ENCODE data around the gene VASP. TPM values are rescaled to one million over a fixed set of nuclear protein-coding genes. Genes with fewer than 3 reads are reported as not detected.

The VASP gene
- total and polyA plus RNA-seq, 9 of the 15 experiments (the other 6 are each of a cell fraction or from before 2014, with no cell fraction given): 16.7 to 261 (median 112) TPM

- peak; percentile 57 to 85; a peak in 2 of 4 replicates for TF ChIP-seq FOXK2 (conservative IDR thresholded peaks at IDR 0.05 in 1 of 2, IDR thresholded peaks at IDR 0.05 in 1 of 2; ENCODE audit: low read depth in 2 of 2)
- no peak for TF ChIP-seq ZNF583 (CRISPR knock-in tag; IDR thresholded peaks at IDR 0.05)
- no peak for TF ChIP-seq ETS2 (tag; IDR thresholded peaks at IDR 0.05; ENCODE audit: borderline replicate concordance, poor library complexity, severe bottlenecking)
- TF ChIP-seq TFAP4 (CRISPR knock-in tag; IDR thresholded peaks at IDR 0.05; ENCODE audit: borderline replicate concordance): peak; percentile 69
- no peak for TF ChIP-seq ZNF174 (CRISPR knock-in tag; IDR thresholded peaks at IDR 0.05)
- TF ChIP-seq MEF2D (tag; conservative IDR thresholded peaks at IDR 0.05; ENCODE audit: low read depth): peak; percentile 67
- TF ChIP-seq ZMIZ1 (IDR thresholded peaks at IDR 0.05; ENCODE audit: low read depth in 2 of 2, low read length in 2 of 2): peak; percentile 38 to 84; a peak in 3 of 4 replicates
- TF ChIP-seq EGR1 (conservative IDR thresholded peaks at IDR 0.05): peak; percentile 76
- no peak for TF ChIP-seq ZNF445 (CRISPR knock-in tag; IDR thresholded peaks at IDR 0.05; ENCODE audit: low read depth)
- peak; percentile 79 for TF ChIP-seq ARID4B (CRISPR knock-in tag; IDR thresholded peaks at IDR 0.05)
- peak; percentile 60; the same call in 1 of the 2 replicates for TF ChIP-seq GABPB1 (CRISPR knock-in tag; IDR thresholded peaks at IDR 0.05)
- peak; percentile 47; the same call in 1 of the 2 replicates for TF ChIP-seq MAX (CRISPR knock-in tag; IDR thresholded peaks at IDR 0.05)
- no peak for TF ChIP-seq ZSCAN32 (CRISPR knock-in tag; IDR thresholded peaks at IDR 0.05)
- TF ChIP-seq RAD51 (IDR thresholded peaks at IDR 0.05; ENCODE audit: borderline replicate concordance, low read depth): no peak
- peak; percentile 69; the same call in 1 of the 2 replicates for TF ChIP-seq BACH1 (tag; IDR thresholded peaks at IDR 0.05)
- no peak for TF ChIP-seq ZNF134 (CRISPR knock-in tag; conservative IDR thresholded peaks at IDR 0.05)
- peak; percentile 90 for TF ChIP-seq C11orf30 (IDR thresholded peaks at IDR 0.05; ENCODE audit: low read depth)
- no peak for TF ChIP-seq TFAM (CRISPR knock-in tag; conservative IDR thresholded peaks at IDR 0.05)
Measured at GRCh38 chr19:45478454-45479238, 28.6 kb upstream of the VASP start (continued).

Data from K562 (cell line).